HEK293 (cell line): ENCODE results near the gene BRD3OS.

Experiments used
- GFI1B ChIP-seq: fragments of 450-650 bp; formaldehyde crosslinking; IDR thresholded peaks from 2 replicates; pipeline ENCODE4 v1.5.1; 2016; ENCODE audit warnings: missing biosample characterization, missing genetic modification characterization
- MEIS1 ChIP-seq: sonication (generic); formaldehyde crosslinking; IDR thresholded peaks from 2 replicates; pipeline ENCODE4 v1.8.1; 2022; ENCODE audit warnings: missing genetic modification reagents, mild to moderate bottlenecking, borderline replicate concordance
- OSR2 ChIP-seq: fragments of 450-650 bp; formaldehyde crosslinking; IDR thresholded peaks from 2 replicates; pipeline ENCODE4 v1.5.1; 2016; ENCODE audit warnings: missing biosample characterization, missing genetic modification characterization
- ZBTB20 ChIP-seq: fragments of 450-650 bp; formaldehyde crosslinking; IDR thresholded peaks from 2 replicates; pipeline ENCODE4 v1.5.1; 2016; ENCODE audit warnings: missing biosample characterization, missing genetic modification characterization
- ZFHX2 ChIP-seq: fragments of 450-650 bp; formaldehyde crosslinking; conservative IDR thresholded peaks from 2 replicates; pipeline ENCODE4 v1.5.1; 2016; ENCODE audit warnings: missing biosample characterization, missing genetic modification characterization
- ZNF132 ChIP-seq: fragments of 450-650 bp; formaldehyde crosslinking; IDR thresholded peaks from 2 replicates; pipeline ENCODE4 v1.5.1; 2017; ENCODE audit warnings: missing biosample characterization, missing genetic modification characterization, borderline replicate concordance
- ZNF16 ChIP-seq: fragments of 450-650 bp; formaldehyde crosslinking; IDR thresholded peaks from 2 replicates; pipeline ENCODE4 v1.5.1; 2016; ENCODE audit warnings: low read depth, missing biosample characterization, missing genetic modification characterization
- ZNF169 ChIP-seq: fragments of 450-650 bp; formaldehyde crosslinking; IDR thresholded peaks from 2 replicates; pipeline ENCODE4 v1.5.1; 2016; ENCODE audit warnings: missing biosample characterization, missing genetic modification characterization
- ZNF175 ChIP-seq: fragments of 450-650 bp; formaldehyde crosslinking; IDR thresholded peaks from 2 replicates; pipeline ENCODE4 v1.5.1; 2016; ENCODE audit warnings: missing biosample characterization, missing genetic modification characterization
- ZNF184 ChIP-seq: fragments of 450-650 bp; IDR thresholded peaks from 2 replicates; pipeline ENCODE4 v1.5.1; 2018; ENCODE audit warnings: missing biosample characterization, mild to moderate bottlenecking, missing genetic modification characterization
- ZNF223 ChIP-seq: fragments of 450-650 bp; formaldehyde crosslinking; IDR thresholded peaks from 2 replicates; pipeline ENCODE4 v1.5.1; 2016; ENCODE audit warnings: missing biosample characterization, missing genetic modification characterization
- ZNF24 ChIP-seq: fragments of 450-650 bp; formaldehyde crosslinking; IDR thresholded peaks from 2 replicates; pipeline ENCODE4 v1.5.1; 2016; ENCODE audit warnings: missing biosample characterization, missing genetic modification characterization
- ZNF266 ChIP-seq: fragments of 450-650 bp; formaldehyde crosslinking; IDR thresholded peaks from 2 replicates; pipeline ENCODE4 v1.5.1; 2016; ENCODE audit warnings: missing biosample characterization, missing genetic modification characterization, low read depth
- ZNF311 ChIP-seq: fragments of 450-650 bp; formaldehyde crosslinking; IDR thresholded peaks from 2 replicates; pipeline ENCODE4 v1.5.1; 2017; ENCODE audit warnings: missing biosample characterization, missing genetic modification characterization, borderline replicate concordance
- ZNF341 ChIP-seq: fragments of 450-650 bp; formaldehyde crosslinking; IDR thresholded peaks from 2 replicates; pipeline ENCODE4; 2016; ENCODE audit warnings: low read depth, missing biosample characterization, missing genetic modification characterization
- ZNF555 ChIP-seq: fragments of 450-650 bp; formaldehyde crosslinking; conservative IDR thresholded peaks from 2 replicates; pipeline ENCODE4 v1.5.1; 2017; ENCODE audit warnings: missing biosample characterization, mild to moderate bottlenecking, missing genetic modification characterization, inconsistent platforms
- ZNF785 ChIP-seq: fragments of 450-650 bp; formaldehyde crosslinking; IDR thresholded peaks from 2 replicates; pipeline ENCODE4 v1.5.1; 2016; ENCODE audit warnings: missing biosample characterization, missing genetic modification characterization
- ZNF791 ChIP-seq: fragments of 450-650 bp; formaldehyde crosslinking; IDR thresholded peaks from 2 replicates; pipeline ENCODE4 v1.5.1; 2016; ENCODE audit warnings: missing biosample characterization, missing genetic modification characterization
- ZSCAN16 ChIP-seq: fragments of 450-650 bp; formaldehyde crosslinking; IDR thresholded peaks from 2 replicates; pipeline ENCODE4 v1.5.1; 2016; ENCODE audit warnings: missing biosample characterization, missing genetic modification characterization
- TF ChIP-seq, protein P1 (sequence below): fragments of 450-650 bp; IDR thresholded peaks from 2 replicates; pipeline ENCODE4 v1.5.1; 2018; ENCODE audit warnings: missing biosample characterization, missing genetic modification characterization
- TF ChIP-seq, protein P2 (sequence below): fragments of 450-650 bp; formaldehyde crosslinking; IDR thresholded peaks from 2 replicates; pipeline ENCODE4 v1.5.1; 2017; ENCODE audit warnings: missing biosample characterization, missing genetic modification characterization
- TF ChIP-seq, protein P3 (sequence below): fragments of 450-650 bp; IDR thresholded peaks from 2 replicates; pipeline ENCODE4 v1.5.1; 2018; ENCODE audit warnings: missing biosample characterization, mild to moderate bottlenecking, missing genetic modification characterization
- TF ChIP-seq, protein P4 (sequence below): fragments of 450-650 bp; formaldehyde crosslinking; conservative IDR thresholded peaks from 2 replicates; pipeline ENCODE4 v1.5.1; 2016; ENCODE audit warnings: low read depth, missing biosample characterization, missing genetic modification characterization
- TF ChIP-seq, protein P5 (sequence below): fragments of 450-650 bp; formaldehyde crosslinking; IDR thresholded peaks from 2 replicates; pipeline ENCODE4 v1.5.1; 2016; ENCODE audit warnings: missing biosample characterization, missing genetic modification characterization
- TF ChIP-seq, protein P6 (sequence below): fragments of 450-650 bp; formaldehyde crosslinking; IDR thresholded peaks from 2 replicates; pipeline ENCODE4 v1.5.1; 2016; ENCODE audit warnings: missing biosample characterization, missing genetic modification characterization
- TF ChIP-seq, protein P7 (sequence below): fragments of 450-650 bp; formaldehyde crosslinking; IDR thresholded peaks from 2 replicates; pipeline ENCODE4 v1.5.1; 2016; ENCODE audit warnings: missing biosample characterization, missing genetic modification characterization

The BRD3OS gene

DNA sequence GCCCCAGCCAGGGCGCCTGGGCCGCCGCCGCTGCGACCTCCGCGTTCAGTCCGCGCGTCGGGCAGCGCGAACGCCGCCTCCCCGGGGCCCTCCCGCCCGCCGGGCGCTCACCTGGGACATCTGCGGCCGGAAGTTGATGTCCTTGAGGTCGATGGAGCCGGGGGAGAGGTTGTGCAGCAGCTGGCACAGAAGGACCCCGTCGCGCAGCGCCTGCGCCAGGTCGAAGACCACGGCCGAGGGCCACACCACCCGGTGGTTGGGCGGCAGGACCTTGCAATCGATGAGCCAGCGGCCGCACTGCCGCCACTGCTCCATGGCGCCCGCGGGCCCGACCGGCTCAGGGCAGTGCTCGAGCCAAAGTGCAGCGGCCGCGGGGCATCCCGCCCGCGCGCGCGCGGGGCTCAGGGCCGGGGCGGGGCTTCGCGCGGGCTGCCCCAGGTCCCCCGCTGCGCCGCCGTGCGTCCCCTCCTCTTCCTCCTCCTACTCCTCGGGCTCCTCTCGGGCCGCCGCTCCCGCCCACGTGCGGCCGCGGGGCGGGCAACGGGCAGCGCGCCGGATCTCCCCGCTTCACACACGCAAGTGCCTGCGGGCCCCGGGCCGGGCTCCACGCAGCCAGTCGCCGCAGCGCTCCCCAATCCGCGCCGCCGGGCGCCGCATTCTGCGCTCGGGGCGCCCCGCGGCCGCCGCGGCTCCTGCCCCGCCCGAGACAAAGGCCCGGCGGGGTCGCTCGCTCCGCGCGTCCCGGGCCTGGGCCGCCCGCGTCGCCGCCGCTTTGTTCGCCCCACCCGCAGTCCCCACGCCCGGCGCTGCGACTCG is 33.1 kb upstream of the BRD3OS start, which contains the start of gene VAV2 (continued):
- TF ChIP-seq ZSCAN16 (no peak), ZNF341 (tag by site-specific recombination) (no peak), OSR2 (no peak), ZNF24 (tag by site-specific recombination) (no peak), ZFHX2 (tag by site-specific recombination) (peak; percentile 79), ZNF223 (tag by site-specific recombination) (no peak), MEIS1 (no peak), ZNF266 (tag by site-specific recombination) (no peak), ZNF184 (tag by site-specific recombination) (no peak), ZBTB20 (peak; percentile 41; the same call in 1 of the 2 replicates), ZNF169 (tag by site-specific recombination) (no peak), ZNF791 (tag by site-specific recombination) (no peak), ZNF785 (tag by site-specific recombination) (no peak), ZNF132 (tag by site-specific recombination) (no peak), GFI1B (tag by site-specific recombination) (no peak), ZNF555 (tag by site-specific recombination) (no peak), ZNF16 (no peak), ZNF311 (no peak), ZNF175 (tag by site-specific recombination) (no peak)
- TF ChIP-seq, protein P1, sequence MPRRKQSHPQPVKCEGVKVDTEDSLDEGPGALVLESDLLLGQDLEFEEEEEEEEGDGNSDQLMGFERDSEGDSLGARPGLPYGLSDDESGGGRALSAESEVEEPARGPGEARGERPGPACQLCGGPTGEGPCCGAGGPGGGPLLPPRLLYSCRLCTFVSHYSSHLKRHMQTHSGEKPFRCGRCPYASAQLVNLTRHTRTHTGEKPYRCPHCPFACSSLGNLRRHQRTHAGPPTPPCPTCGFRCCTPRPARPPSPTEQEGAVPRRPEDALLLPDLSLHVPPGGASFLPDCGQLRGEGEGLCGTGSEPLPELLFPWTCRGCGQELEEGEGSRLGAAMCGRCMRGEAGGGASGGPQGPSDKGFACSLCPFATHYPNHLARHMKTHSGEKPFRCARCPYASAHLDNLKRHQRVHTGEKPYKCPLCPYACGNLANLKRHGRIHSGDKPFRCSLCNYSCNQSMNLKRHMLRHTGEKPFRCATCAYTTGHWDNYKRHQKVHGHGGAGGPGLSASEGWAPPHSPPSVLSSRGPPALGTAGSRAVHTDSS (tag by site-specific recombination): peak; percentile 86
- TF ChIP-seq, protein P2, sequence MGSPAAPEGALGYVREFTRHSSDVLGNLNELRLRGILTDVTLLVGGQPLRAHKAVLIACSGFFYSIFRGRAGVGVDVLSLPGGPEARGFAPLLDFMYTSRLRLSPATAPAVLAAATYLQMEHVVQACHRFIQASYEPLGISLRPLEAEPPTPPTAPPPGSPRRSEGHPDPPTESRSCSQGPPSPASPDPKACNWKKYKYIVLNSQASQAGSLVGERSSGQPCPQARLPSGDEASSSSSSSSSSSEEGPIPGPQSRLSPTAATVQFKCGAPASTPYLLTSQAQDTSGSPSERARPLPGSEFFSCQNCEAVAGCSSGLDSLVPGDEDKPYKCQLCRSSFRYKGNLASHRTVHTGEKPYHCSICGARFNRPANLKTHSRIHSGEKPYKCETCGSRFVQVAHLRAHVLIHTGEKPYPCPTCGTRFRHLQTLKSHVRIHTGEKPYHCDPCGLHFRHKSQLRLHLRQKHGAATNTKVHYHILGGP (tag by site-specific recombination): no peak
- TF ChIP-seq, protein P3, sequence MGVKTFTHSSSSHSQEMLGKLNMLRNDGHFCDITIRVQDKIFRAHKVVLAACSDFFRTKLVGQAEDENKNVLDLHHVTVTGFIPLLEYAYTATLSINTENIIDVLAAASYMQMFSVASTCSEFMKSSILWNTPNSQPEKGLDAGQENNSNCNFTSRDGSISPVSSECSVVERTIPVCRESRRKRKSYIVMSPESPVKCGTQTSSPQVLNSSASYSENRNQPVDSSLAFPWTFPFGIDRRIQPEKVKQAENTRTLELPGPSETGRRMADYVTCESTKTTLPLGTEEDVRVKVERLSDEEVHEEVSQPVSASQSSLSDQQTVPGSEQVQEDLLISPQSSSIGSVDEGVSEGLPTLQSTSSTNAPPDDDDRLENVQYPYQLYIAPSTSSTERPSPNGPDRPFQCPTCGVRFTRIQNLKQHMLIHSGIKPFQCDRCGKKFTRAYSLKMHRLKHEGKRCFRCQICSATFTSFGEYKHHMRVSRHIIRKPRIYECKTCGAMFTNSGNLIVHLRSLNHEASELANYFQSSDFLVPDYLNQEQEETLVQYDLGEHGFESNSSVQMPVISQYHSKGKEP: no peak
- TF ChIP-seq, protein P4, sequence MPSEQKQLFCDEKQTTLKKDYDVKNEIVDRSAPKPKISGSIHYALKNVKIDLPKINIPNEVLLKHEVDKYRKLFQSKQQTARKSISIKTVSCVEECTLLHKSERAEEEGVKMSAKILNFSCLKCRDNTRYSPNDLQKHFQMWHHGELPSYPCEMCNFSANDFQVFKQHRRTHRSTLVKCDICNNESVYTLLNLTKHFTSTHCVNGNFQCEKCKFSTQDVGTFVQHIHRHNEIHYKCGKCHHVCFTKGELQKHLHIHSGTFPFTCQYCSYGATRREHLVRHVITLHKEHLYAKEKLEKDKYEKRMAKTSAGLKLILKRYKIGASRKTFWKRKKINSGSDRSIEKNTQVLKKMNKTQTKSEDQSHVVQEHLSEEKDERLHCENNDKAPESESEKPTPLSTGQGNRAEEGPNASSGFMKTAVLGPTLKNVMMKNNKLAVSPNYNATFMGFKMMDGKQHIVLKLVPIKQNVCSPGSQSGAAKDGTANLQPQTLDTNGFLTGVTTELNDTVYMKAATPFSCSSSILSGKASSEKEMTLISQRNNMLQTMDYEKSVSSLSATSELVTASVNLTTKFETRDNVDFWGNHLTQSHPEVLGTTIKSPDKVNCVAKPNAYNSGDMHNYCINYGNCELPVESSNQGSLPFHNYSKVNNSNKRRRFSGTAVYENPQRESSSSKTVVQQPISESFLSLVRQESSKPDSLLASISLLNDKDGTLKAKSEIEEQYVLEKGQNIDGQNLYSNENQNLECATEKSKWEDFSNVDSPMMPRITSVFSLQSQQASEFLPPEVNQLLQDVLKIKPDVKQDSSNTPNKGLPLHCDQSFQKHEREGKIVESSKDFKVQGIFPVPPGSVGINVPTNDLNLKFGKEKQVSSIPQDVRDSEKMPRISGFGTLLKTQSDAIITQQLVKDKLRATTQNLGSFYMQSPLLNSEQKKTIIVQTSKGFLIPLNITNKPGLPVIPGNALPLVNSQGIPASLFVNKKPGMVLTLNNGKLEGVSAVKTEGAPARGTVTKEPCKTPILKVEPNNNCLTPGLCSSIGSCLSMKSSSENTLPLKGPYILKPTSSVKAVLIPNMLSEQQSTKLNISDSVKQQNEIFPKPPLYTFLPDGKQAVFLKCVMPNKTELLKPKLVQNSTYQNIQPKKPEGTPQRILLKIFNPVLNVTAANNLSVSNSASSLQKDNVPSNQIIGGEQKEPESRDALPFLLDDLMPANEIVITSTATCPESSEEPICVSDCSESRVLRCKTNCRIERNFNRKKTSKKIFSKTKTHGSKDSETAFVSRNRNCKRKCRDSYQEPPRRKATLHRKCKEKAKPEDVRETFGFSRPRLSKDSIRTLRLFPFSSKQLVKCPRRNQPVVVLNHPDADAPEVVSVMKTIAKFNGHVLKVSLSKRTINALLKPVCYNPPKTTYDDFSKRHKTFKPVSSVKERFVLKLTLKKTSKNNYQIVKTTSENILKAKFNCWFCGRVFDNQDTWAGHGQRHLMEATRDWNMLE (tag by site-specific recombination): no peak
- TF ChIP-seq, protein P5, sequence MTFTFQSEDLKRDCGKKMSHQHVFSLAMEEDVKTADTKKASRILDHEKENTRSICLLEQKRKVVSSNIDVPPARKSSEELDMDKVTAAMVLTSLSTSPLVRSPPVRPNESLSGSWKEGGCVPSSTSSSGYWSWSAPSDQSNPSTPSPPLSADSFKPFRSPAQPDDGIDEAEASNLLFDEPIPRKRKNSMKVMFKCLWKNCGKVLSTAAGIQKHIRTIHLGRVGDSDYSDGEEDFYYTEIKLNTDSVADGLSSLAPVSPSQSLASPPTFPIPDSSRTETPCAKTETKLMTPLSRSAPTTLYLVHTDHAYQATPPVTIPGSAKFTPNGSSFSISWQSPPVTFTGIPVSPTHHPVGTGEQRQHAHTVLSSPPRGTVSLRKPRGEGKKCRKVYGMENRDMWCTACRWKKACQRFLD: no peak
- TF ChIP-seq, protein P6, sequence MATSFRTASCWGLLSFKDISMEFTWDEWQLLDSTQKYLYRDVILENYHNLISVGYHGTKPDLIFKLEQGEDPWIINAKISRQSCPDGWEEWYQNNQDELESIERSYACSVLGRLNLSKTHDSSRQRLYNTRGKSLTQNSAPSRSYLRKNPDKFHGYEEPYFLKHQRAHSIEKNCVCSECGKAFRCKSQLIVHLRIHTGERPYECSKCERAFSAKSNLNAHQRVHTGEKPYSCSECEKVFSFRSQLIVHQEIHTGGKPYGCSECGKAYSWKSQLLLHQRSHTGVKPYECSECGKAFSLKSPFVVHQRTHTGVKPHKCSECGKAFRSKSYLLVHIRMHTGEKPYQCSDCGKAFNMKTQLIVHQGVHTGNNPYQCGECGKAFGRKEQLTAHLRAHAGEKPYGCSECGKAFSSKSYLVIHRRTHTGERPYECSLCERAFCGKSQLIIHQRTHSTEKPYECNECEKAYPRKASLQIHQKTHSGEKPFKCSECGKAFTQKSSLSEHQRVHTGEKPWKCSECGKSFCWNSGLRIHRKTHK (tag by site-specific recombination): no peak
- TF ChIP-seq, protein P7, sequence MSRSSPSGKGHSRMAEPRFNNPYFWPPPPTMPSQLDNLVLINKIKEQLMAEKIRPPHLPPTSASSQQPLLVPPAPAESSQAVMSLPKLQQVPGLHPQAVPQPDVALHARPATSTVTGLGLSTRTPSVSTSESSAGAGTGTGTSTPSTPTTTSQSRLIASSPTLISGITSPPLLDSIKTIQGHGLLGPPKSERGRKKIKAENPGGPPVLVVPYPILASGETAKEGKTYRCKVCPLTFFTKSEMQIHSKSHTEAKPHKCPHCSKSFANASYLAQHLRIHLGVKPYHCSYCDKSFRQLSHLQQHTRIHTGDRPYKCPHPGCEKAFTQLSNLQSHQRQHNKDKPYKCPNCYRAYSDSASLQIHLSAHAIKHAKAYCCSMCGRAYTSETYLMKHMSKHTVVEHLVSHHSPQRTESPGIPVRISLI (tag by site-specific recombination): no peak
